CD4-positive, CD25-positive, alpha-beta regulatory T cell (primary cell): ENCODE measurements around the gene RASSF1. TPM values are rescaled to one million over a fixed set of nuclear protein-coding genes. Genes with fewer than 3 reads are reported as not detected.
"Not testable (repeated sequence)": the region's sequence is repeated elsewhere in the genome, so short reads cannot be mapped to it uniquely, and the experiment has no call there.

Experiments
- ATAC-seq, 2 donors: fragments of 150-1000 bp; cut with Tn5 transposase; one replicate each; pipeline ENCODE4 v1.10.0; 2021; ENCODE audit warnings: low read depth in 2 of 2, moderate number of reproducible peaks in 2 of 2, moderate library complexity in 1 of 2
- DNase-seq, 3 donors: peaks; one replicate each; pipeline versions ENCODE4 v3.0.0 to v3.0.0-alpha.2; 2012 to 2022; ENCODE audit warnings: mixed read lengths in 1 of 3
- H3K27ac ChIP-seq: one replicate; pipeline ENCODE4 v1.7.0; 2013; ENCODE audit warnings: mild to moderate bottlenecking, low read length; ENCODE audit not compliant: insufficient read depth, poor library complexity, severe bottlenecking
- H3K27me3 ChIP-seq: one replicate; pipeline ENCODE4 v1.7.0; 2013; ENCODE audit warnings: low read length; ENCODE audit not compliant: control insufficient read depth, insufficient read depth
- H3K36me3 ChIP-seq: one replicate; pipeline ENCODE4 v1.7.0; 2013; ENCODE audit warnings: mild to moderate bottlenecking, low read length, moderate library complexity; ENCODE audit not compliant: control insufficient read depth, insufficient read depth
- H3K4me1 ChIP-seq: 2 replicates; pipeline ENCODE4 v1.7.0; 2013; ENCODE audit warnings: mild to moderate bottlenecking, low read length; ENCODE audit not compliant: insufficient read depth, control insufficient read depth, poor library complexity, severe bottlenecking
- H3K4me3 ChIP-seq: one replicate; pipeline ENCODE4 v1.7.0; 2013; ENCODE audit warnings: low read depth, mild to moderate bottlenecking, low read length, moderate library complexity
- H3K9me3 ChIP-seq, 2 experiments: 1 replicate in 1 of 2; 2 replicates in 1 of 2; pipeline ENCODE4 v1.7.0; 2013; ENCODE audit warnings: low read length in 2 of 2, mild to moderate bottlenecking in 1 of 2, moderate library complexity in 1 of 2; ENCODE audit not compliant: control insufficient read depth in 2 of 2
- H3K27ac Mint-ChIP-seq, 3 donors: one replicate each; pipeline ENCODE4 v1.8.0; 2020 to 2022; ENCODE audit warnings: mild to moderate bottlenecking in 3 of 3, mixed read lengths in 3 of 3, moderate library complexity in 2 of 3
- H3K27me3 Mint-ChIP-seq: one replicate; pipeline ENCODE4 v1.8.0; 2022; ENCODE audit warnings: mild to moderate bottlenecking, mixed read lengths
- H3K36me3 Mint-ChIP-seq: one replicate; pipeline ENCODE4 v1.8.0; 2020; ENCODE audit warnings: mixed read lengths
- H3K4me1 Mint-ChIP-seq, 4 donors: one replicate each; pipeline ENCODE4 v1.8.0; 2020 to 2022; ENCODE audit warnings: mixed read lengths in 4 of 4, mild to moderate bottlenecking in 1 of 4
- H3K4me3 Mint-ChIP-seq, 4 donors: one replicate each; pipeline ENCODE4 v1.8.0; 2020 to 2022; ENCODE audit warnings: mild to moderate bottlenecking in 4 of 4, mixed read lengths in 4 of 4, moderate library complexity in 3 of 4
- H3K9me3 Mint-ChIP-seq, 7 donors: one replicate each; pipeline ENCODE4 v1.8.0; 2020 to 2022; ENCODE audit warnings: mixed read lengths in 7 of 7, mild to moderate bottlenecking in 3 of 7, moderate library complexity in 2 of 7
- polyA plus RNA-seq, 4 donors: library from polyadenylated mRNA; unstranded; fragments of 300-500 nt; fragmentation: Illumina TruSeq; gene quantifications; one replicate each; pipeline ENCODE4 v1.2.3, GENCODE V29; 2021
- total RNA-seq: library from RNA; stranded (reverse); gene quantifications from one replicate; pipeline ENCODE4 v1.2.3, GENCODE V29; 2022

Gene RASSF1
- total and polyA plus RNA-seq, 5 donors from 2014 or later: 48.4 to 76.0 (median 57.1) TPM

- H3K4me1 ChIP-seq: peaks cover 5% of the 10 kb centered on the region
- DNase-seq: no peak
- no peaks in the 10 kb centered on the region for H3K9me3 ChIP-seq
- Mint-ChIP-seq H3K4me1 (peaks cover 0 to 11% (median 2%) of the 10 kb centered on the region in 4 donors), H3K9me3 (no peaks in the 10 kb centered on the region), H3K27ac (no peak overlapping the region), H3K27me3 (no peaks in the 10 kb centered on the region), H3K36me3 (peaks cover 4% of the 10 kb centered on the region), H3K4me3 (no peak overlapping the region)
- no peak overlapping the region for H3K4me3 ChIP-seq
- no peak overlapping the region for H3K27ac ChIP-seq
- no peaks in the 10 kb centered on the region for H3K27me3 ChIP-seq
- ATAC-seq: no peak
- peaks cover 34% of the 10 kb centered on the region for H3K36me3 ChIP-seq
Measured at GRCh38 chr3:50286322-50287227, 54.1 kb downstream of the RASSF1 start.

DNA sequence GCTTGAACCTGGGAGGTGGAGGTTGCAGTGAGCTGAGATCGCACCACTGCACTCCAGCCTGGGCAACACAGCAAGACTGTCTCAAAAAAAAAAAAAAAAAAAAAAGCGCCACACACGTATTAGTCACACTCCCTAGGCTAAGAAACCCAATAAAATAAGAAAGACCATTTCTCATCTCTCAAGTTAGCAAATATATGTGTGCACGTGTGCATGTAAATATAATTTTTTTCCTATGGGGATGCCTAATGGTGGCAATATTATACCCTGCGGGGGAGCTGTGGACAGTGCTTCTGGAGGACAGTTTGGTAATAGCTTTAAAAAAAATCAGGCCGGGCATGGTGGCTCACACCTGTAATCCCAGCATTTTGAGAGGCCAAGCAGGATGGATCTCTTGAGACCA, 56.5 kb downstream of the RASSF1 start:
- ATAC-seq, H3K4me3 Mint-ChIP-seq, DNase-seq, H3K4me3 ChIP-seq, H3K4me1 Mint-ChIP-seq, H3K36me3 Mint-ChIP-seq, H3K27me3 ChIP-seq, H3K4me1 ChIP-seq, H3K27ac Mint-ChIP-seq, H3K27ac ChIP-seq, H3K9me3 Mint-ChIP-seq, H3K9me3 ChIP-seq, H3K27me3 Mint-ChIP-seq: not testable (repeated sequence)
- H3K36me3 ChIP-seq: peaks cover 21% of the 10 kb centered on the region

Other genes starting within 250 kb of the RASSF1 start
- 0.52 TPM for gene SEMA3F, start 185.5 kb downstream of the RASSF1 start, total RNA-seq
- gene SEMA3F, start 185.5 kb downstream of the RASSF1 start, polyA plus RNA-seq: not detected
- not detected for gene GNAT1, start 149.2 kb downstream of the RASSF1 start, total RNA-seq
- not detected for gene GNAT1, start 149.2 kb downstream of the RASSF1 start, polyA plus RNA-seq
- not detected for gene SLC38A3, start 135.6 kb downstream of the RASSF1 start, total RNA-seq
- gene SLC38A3, start 135.6 kb downstream of the RASSF1 start, polyA plus RNA-seq: not detected
- gene GNAI2, start 104.6 kb downstream of the RASSF1 start, total RNA-seq: 373 TPM
- gene GNAI2, start 104.6 kb downstream of the RASSF1 start, polyA plus RNA-seq: 100 to 1,000 TPM; 544 to 696 (median 614) TPM
- gene SEMA3B, start 71.7 kb downstream of the RASSF1 start, total RNA-seq: 1.7 TPM
- not detected for gene SEMA3B, start 71.7 kb downstream of the RASSF1 start, polyA plus RNA-seq
- gene LSMEM2, start 61.7 kb downstream of the RASSF1 start, total RNA-seq: not detected
- gene LSMEM2, start 61.7 kb downstream of the RASSF1 start, polyA plus RNA-seq: under 1 TPM in 1 of 4 donors, not detected in 3; 0.22 TPM
- 39.9 TPM for gene IFRD2, start 48.4 kb downstream of the RASSF1 start, total RNA-seq
- 10 to 100 TPM; 40.6 to 51.9 (median 43.4) TPM for gene IFRD2, start 48.4 kb downstream of the RASSF1 start, polyA plus RNA-seq
- gene HYAL3, start 41.4 kb downstream of the RASSF1 start, total RNA-seq: 2.4 TPM
- 1 to 10 TPM; 1.8 to 8.3 (median 5.6) TPM for gene HYAL3, start 41.4 kb downstream of the RASSF1 start, polyA plus RNA-seq
- 31.9 TPM for gene NAA80, start 41.4 kb downstream of the RASSF1 start, total RNA-seq
- gene NAA80, start 41.4 kb downstream of the RASSF1 start, polyA plus RNA-seq: 10 to 100 TPM; 13.6 to 23.5 (median 14.6) TPM
- gene HYAL1, start 37.3 kb downstream of the RASSF1 start, total RNA-seq: 0.35 TPM
- under 1 TPM in 3 of 4 donors, not detected in 1; 0.07 to 0.31 (median 0.10) TPM for gene HYAL1, start 37.3 kb downstream of the RASSF1 start, polyA plus RNA-seq
- gene HYAL2, start 18.1 kb downstream of the RASSF1 start, total RNA-seq: 1.5 TPM
- 1 to 10 TPM; 2.7 to 6.5 (median 5.1) TPM for gene HYAL2, start 18.1 kb downstream of the RASSF1 start, polyA plus RNA-seq
- gene TUSC2, start 12.6 kb downstream of the RASSF1 start, total RNA-seq: 17.5 TPM
- gene TUSC2, start 12.6 kb downstream of the RASSF1 start, polyA plus RNA-seq: 10 to 100 TPM; 44.6 to 55.6 (median 49.9) TPM
- gene ZMYND10, start 4.9 kb upstream of the RASSF1 start, total RNA-seq: 1.6 TPM
- gene ZMYND10, start 4.9 kb upstream of the RASSF1 start, polyA plus RNA-seq: under 1 TPM in 1 of 4 donors, not detected in 3; 0.09 TPM
- gene NPRL2, start 9.9 kb upstream of the RASSF1 start, total RNA-seq: 30.1 TPM
- 10 to 100 TPM; 43.0 to 51.8 (median 49.6) TPM for gene NPRL2, start 9.9 kb upstream of the RASSF1 start, polyA plus RNA-seq
- gene CYB561D2, start 10.0 kb upstream of the RASSF1 start, total RNA-seq: 28.5 TPM
- gene CYB561D2, start 10.0 kb upstream of the RASSF1 start, polyA plus RNA-seq: 10 to 100 TPM; 66.3 to 92.2 (median 79.2) TPM
- 18.3 TPM for gene TMEM115, start 18.7 kb upstream of the RASSF1 start, total RNA-seq
- 10 to 100 TPM; 33.5 to 38.6 (median 36.5) TPM for gene TMEM115, start 18.7 kb upstream of the RASSF1 start, polyA plus RNA-seq
- gene CACNA2D2, start 162.8 kb upstream of the RASSF1 start, total RNA-seq: 1.2 TPM
- under 1 TPM; 0.24 to 0.52 (median 0.28) TPM for gene CACNA2D2, start 162.8 kb upstream of the RASSF1 start, polyA plus RNA-seq
- gene C3orf18, start 226.9 kb upstream of the RASSF1 start, total RNA-seq: 8.7 TPM
- 10 to 100 TPM in 2 of 4 donors, 1 to 10 TPM in 2; 7.4 to 11.9 (median 10.6) TPM for gene C3orf18, start 226.9 kb upstream of the RASSF1 start, polyA plus RNA-seq
- 21.1 TPM for gene HEMK1, start 228.7 kb upstream of the RASSF1 start, total RNA-seq
- gene HEMK1, start 228.7 kb upstream of the RASSF1 start, polyA plus RNA-seq: 10 to 100 TPM; 18.5 to 24.9 (median 23.1) TPM